Myocyte (in vitro differentiated cells): ENCODE measurements around the gene SDE2. TPM values are rescaled to one million over a fixed set of nuclear protein-coding genes. Genes with fewer than 3 reads are reported as not detected.
"Not testable (repeated sequence)": the region's sequence is repeated elsewhere in the genome, so short reads cannot be mapped to it uniquely, and the experiment has no call there.

ENCODE experiments used
- DNase-seq: peaks from one replicate; pipeline ENCODE4 v3.0.0-alpha.2; 2012; ENCODE audit warnings: low read depth
- total RNA-seq: library from RNA; depleted of rRNA; stranded (reverse); fragments of >200 nt; gene quantifications from 2 replicates; pipeline ENCODE4 v1.2.3, GENCODE V29; 2014

The SDE2 gene
- total RNA-seq, 1 donor from 2014 or later: 31.0 TPM

DNA sequence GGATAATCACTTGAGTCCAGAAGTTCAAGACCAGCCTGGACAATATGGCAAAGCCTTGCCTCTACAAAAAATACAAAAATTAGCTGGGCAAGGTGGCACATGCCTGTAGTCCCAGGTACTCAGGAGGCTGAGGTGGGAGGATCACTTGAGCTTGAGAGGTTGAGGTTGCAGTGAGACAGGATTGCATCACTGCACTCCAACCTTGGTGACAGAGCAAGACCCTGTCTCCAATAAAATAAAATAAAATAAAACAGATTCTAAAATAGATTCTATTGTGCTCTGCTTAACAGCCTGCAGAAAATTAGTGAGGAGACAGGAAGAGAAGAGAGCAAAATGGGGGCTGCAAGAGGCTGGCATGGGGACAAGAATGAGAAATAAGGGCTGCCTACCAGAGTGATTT lies 7.5 kb upstream of the SDE2 start:
- DNase-seq: no peak

DNA sequence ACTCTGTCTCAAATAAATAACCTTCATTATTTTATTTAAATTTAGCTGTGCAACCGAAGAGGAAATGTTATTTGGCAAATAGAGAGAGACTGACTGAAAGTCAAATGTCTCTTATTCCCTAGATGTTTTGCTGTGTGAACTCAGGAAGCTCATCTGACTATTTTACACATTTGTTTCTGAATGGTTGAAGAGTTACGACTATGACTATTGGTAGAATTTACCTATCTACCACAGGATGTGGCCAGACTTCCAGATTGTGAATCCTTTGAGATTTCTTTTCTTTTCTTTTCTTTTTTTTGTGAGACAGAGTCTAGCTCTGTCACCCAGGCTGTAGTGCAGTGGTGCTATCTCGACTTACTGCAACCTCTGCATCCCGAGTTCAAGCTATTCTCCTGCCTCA lies 5.3 kb upstream of the SDE2 start:
- no peak for DNase-seq

DNA sequence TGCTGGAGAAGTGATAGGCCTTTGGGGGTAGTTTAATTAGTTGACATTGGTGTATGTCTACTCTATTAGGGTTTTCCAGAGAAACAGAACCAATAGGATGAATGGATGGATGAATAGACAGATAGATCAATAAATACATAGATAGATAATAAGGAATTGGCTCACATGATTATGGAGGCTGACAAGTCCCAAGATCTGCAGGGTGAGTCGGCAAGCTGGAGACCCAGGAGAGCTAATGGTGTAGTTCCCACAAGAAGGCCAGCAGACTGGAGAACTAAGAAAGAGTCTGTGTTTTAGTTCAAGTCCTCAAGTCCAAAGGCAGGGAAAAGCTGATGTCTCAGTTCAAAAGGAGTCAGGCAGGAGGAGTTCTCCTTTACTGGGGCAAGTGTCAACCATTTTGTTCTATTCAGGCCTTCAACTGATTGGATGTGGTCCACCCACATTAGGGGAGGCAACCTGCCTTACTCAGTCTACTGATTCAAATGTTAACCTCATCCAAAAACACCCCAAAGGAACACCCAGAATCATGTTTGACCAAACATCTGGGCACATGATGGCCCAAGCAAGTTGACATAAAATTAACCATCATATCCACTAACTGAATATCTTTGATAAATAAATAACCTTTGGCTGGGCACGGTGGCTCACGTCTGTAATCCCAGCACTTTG lies 4.5 kb upstream of the SDE2 start:
- no peak for DNase-seq

DNA sequence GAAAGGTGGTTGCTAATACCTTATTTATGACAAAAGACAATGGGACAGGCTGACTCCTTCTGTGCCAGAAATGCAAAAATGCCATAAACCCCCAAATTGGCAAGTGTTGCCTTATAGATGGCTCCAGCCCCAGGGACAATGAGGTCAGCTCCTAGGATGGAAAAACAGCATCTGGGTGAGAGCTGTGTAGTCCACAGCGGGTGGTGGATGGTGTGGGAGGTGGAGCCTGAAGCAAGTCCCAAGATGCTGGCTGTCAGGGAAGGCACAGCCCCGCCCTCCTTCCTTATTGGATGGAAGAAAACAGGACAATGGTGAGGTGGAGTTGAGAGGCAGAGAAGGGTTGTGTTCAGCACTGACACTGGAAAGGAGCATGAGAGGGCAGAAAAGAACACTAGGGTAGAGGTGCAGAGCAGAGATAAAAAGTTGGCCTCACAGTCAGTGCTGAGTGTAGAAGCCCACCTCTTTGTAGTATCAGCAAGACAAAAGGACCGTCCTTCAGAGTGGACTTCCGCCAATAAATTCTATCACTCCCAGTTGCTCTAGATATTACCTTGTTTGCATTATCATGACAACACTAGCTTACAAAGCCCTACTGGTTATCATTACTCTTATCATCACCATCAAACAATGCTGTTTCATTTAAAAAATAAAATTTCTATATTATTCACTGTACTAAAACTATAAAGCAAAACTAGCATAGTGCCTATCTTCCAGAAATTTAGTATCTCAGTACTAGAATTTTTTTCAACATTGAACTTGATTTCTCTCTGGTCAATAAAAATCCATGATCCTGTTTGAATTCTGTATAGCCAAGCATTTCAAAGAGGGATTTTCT lies 3.7 kb upstream of the SDE2 start:
- DNase-seq: peak; percentile 53

DNA sequence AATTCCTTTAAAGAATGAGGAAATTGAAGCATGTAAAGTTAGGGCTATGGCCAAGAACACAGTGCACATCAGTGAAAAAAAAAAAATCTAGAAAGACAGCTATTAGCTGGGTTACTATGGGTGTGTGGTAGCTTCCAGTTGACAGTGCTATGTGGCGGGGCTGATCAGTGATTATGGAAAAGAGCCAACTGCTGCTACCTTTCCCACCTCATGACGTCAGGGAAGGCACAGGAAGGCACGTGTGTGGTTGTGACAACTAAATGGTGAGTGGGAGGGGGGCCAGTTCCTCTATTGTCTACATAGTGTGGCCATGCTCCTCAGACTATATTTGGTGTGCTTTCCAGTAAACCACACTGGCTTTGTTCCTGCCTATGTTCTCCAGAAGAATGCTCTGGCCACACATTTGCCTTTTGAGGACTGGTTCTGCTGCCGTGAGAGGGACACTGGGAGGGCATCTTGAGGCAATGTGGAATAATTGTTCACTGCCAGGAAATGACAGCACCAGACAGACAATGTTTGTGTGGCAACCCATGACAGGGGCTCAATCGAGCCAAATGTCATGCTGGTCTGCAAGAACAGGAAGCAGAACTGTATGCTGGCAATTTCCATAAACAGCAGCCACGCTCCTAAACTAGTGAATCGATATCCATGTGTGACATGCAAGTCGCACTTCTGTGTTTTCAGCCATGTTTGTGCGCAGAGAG lies 3.0 kb upstream of the SDE2 start:
- peak; percentile 40 for DNase-seq

DNA sequence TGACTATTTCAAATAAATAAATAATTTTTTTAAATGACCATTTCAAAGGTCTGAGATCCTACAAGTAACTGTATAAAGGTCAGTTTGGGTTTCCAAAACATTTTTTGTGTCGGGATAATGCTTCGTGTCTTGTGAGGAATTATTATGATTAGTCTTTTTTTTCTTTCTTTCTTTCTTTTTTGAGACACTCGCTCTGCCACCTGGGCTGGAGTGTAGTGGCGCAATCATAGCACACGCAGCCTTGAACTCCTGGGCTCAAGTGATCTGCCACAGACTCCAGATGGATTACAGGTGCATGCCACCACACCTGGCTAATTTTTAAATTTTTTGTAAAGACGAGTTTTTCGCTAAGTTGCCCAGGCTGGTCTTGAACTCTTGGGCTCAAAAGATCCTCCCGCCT lies 1.9 kb upstream of the SDE2 start:
- no peak for DNase-seq

DNA sequence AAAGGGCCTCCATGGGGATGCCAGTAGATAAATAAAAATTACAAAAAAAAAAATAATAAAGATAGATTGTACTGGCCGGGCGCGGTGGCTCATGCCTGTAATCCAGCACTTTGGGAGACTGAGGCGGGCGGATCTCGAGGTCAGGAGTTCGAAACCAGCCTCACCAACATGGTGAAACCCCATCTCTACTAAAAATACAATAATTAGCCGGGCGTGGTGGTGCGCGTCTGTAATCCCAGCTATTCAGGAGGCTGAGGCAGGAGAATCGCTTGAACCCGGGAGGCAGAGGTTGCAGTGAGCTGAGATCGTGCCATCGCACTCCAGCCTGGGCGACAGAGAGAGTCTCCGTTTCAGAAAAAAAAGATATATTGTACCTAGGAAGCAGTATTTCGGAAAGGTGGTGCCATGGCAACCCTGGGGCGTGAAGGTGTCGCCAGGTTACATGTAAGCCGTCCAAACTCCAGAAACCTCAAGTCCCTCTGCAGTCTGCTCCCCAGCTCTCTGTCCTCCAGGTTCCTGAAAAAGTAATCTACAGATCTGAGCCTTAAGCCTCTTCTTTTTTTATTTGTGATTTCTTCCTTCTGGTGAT lies 1.4 kb upstream of the SDE2 start:
- DNase-seq: not testable (repeated sequence)

DNA sequence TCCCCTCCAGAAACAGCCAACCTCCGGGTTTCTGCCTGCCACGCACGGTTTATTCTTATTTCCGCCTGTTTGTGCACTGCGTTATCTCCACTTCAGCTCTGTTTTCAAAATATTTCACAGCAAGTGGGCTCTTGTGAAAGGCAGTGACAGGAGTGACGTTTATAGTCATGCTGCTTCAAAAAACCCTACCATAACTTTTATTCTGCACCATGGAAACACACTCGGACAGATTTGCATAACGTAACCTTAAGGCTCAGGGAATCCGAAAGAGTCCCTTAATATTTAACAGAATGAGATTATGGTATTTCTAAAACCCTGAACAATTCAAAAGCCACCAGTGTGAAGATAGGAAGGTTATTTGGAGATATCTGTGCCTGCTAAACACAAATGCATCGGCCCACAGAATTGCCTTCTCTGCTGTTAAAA lies 782 bp upstream of the SDE2 start:
- no peak for DNase-seq

DNA sequence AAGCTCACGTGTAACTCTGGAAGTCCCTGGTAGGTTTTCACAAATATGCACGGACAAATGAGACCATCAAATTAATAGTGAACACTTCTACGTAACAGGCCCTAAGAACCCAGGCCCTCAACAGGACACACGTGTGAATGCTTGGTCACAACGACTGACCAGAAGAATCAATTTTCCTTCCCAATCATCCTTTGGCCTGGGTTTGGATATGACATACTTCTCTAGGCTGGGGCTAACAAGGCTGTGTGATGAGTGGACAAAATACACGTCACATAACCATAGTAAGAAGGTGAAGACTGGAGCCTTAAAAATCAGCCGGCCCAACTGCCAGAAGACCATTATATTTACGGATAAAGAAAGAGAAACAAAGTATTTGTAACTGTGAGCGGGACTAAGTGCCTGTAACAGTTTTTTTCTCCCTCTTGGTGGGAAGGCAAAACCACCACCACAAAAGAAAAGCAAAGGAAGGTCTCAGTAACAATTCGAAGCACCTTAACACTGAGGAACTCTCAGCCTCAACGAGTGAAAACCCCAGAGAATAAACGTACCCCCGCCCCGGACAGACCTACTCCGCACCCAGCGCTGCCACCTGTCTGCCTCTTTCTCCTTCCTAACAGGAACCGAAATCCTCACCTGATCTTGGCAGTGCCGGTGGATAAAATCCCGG lies 450 bp downstream of the SDE2 start:
- DNase-seq: peak; percentile 48

DNA sequence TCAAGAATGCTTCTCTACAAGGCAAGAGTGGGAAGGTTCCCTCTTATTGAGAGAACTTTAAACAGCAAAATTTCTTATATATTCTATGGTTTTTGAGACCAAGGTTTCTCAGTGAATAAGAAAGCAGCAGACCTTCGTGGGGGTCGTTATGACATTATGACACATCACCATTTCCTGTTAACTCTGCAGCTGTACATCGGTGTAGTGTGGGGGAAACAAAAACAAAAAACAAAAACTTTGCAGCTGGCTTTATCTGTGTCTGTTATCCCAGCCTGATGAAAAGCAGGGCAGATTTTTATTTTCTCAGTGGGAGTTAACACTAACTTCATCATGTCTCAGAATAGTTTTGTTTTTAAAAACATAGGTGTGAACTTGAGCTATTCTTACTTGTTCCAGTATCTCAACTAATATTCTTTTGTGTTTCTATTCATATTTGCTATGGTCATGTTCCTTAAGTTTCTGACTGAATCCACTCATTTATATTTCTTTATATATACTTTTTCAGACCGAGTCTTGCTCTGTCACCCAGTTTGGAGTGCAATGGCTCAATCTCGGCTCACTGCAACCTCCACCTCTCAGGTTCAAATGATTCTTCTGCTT lies 2.1 kb downstream of the SDE2 start:
- no peak for DNase-seq

DNA sequence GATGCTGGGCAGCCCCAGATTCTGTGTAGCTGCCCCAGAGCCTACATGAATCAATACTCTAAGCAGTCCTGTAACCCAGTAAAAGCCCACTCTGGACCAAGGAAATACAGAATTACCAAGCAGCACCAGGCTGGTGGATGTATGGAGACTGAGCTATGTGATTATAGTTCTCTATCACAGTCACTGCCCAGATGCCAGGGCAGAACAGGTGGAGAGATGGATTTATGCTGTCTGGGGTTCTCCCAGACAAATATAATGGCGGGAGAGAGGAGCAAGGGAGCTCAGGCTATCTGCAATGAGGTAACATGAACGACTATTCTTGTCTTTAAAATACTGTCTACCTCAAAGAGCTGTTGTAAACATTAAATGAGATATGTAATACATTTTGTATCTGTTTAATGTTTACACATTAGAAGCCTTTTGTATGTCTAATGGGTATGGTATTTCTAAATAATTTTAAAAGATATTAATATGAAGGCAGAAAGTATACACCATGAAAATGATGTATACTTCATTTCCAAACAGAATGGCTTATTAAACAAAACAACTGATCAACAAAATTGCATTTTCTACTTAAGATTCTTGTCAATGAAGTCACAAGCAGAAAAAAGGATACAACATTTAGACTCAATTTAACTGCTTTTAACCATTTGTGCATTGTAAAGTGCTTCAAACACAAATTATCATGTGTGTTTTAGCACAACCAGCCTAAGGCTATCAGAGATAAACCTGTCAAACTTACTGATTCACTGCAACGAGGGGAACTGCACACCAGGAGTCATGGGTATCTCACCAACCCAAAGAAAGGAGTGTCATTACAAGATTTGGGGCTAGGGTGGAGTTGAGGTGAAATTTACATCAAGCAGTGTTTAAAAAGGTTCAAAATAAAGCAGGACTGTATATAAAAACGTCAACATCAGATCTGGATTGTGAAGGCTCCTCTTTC lies 3.0 kb downstream of the SDE2 start:
- no peak for DNase-seq

DNA sequence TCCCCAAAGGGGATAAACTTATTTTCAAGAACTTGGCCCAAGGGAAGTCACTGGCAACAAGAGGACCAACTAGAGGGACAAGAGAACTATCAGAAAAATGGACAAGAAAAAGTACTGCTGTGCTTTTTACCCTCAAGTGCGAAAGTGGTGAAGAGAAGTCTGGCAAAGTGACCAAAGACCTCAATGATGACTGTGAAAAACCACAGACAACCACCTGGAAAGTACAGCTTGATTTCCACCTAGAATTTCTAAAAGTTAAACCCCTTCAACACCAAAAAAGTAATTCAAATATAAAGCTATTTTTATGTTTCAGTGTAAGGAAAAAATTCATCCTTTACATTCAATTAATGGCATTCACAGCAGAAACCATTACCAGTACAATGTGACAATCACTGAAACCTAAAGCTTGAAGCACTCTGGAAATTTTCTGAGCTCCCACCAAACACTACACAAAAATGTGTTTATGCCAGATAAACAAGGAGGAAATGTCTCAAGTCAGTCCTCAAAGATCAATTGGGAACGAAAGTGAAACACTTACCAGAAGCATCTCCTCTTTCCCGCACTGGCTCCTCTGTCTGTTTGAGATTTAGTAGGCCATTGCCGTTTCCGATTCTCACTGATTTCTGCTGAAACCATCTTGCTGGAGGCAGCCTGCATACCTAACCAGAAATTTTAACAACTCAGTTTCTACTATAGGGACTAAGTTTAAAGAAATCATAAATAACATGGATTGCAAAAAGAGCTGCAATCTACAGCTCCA lies 8.3 kb downstream of the SDE2 start:
- DNase-seq: no peak

DNA sequence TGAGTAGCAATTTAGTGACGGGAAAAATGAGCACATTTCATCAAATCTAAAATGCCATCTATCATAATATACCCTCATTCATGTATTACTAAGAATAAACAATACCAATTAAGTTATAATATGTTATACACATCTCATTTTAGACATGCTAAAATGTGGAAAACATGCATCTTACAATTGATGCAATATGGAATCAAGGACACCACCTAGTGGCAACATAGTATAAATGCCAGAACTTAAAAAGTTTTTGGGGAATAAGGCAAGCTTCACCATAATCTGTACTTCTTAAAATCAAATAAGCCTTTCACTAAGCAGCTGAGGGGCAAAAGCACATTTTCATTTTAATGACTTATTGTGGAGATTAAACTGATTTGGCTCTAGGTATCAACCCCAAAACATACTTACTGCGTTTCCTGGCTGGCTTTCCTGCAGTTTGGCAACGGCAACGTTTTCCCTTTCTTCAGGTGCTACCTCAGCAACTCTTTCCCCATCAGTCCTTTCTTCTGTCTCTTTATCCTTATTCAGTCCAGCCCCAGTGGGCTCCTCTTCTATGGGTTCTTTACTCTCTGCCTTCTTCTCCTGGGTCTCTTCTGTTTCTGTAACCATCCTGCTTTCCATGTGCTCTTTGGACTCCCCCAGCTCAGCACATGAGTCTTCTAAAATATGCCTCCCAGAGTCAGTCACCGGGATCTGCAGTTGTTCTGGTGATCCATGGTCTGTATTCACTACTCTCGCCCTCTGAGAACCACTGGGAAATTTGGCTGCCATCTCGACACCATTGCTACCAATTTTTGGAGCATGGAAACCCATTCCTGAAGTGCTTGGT lies 11.4 kb downstream of the SDE2 start:
- peak; percentile 46 for DNase-seq

DNA sequence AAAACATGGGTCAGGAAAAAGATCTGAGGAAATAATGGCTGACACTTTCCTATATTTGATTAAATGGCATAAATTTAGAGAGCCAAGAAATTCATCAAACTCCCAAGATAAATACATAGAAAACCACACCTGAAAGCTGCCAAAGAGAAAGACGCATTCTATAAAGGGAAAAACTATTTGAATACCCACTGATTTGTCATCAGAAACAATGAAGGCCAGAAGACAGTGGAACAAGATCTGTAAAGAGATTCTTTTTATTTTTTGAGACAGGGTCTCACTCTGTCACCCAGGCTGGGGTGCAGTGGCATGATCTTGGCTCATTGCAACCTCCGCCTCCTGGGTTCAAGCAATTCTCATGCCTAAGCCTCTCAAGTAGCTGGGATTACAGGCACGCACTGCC lies 17.4 kb downstream of the SDE2 start:
- no peak for DNase-seq

DNA sequence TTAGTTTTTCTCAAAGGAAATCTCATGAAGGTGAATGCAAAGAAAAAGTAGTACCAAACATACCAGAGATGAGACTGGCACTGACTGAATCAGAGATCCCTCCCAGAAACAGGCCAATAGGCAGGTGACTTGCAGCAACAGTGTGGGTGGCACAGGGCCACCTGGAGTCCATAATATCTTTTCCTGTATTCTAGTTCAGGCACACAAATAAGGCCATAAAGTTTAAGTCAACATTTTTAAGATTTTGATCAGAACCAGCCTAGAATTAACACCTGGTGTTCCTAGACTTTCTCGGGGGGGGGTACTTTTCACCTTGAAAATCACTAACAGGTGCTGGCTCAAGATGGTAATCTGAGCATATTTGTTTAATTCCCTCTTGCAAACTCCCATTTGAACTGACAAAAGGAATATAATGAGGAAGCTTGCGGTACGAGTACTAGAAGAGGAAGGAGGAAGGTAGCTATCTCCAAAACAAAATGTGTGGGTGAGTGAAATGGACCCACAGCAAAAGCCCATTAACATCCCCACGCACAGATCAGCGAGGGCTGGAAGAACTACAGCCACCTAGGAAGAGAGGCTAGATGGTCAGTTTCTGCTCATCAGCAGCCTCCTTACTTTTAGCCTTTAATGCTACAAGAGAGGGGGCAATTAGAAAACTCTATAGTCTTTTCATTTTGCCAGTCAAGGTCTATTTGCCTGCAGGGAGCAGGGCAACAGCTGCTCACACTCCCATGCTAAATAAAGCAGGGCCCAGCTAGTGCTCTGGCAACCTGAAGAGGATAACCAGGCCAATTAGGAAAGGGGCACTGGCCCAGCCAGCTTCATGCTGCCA lies 18.9 kb downstream of the SDE2 start:
- DNase-seq: peak; percentile 68

DNA sequence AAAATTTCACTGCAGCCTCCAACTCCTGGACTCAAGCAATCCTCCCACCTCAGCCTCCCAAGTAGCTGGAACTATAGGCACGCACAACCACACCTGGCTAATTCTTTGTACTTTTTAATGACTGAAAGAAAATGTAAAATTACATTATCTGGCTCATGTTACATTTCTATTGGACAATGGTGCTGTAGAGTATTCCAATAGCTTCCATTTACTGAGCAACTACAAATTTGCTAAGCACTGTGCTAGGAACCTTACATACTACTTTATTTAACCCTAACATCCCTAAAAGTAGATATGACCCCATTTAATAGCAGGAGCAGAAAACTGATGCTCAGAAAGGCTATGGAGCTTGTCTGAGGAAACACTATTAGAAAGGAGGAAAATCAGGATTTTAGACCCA lies 19.7 kb downstream of the SDE2 start:
- DNase-seq: no peak
